Nephron progenitor cell (in vitro differentiated cells): ENCODE results near the gene TRAPPC4.
A peak's percentile ranks its signal among the peaks of the same experiment; 100 is the strongest.

Experiments
- DNase-seq: peaks from one replicate; pipeline ENCODE4 v3.0.0; 2021
- H3K27ac Mint-ChIP-seq: 2 replicates; pipeline ENCODE4 v1.8.0; 2021; ENCODE audit warnings: mild to moderate bottlenecking, moderate library complexity, mixed read lengths
- H3K27me3 Mint-ChIP-seq: 2 replicates; pipeline ENCODE4 v1.8.0; 2021; ENCODE audit warnings: mild to moderate bottlenecking, low read depth, mixed read lengths; ENCODE audit not compliant: poor library complexity
- H3K36me3 Mint-ChIP-seq: 2 replicates; pipeline ENCODE4 v1.8.0; 2021; ENCODE audit warnings: low read depth, mixed read lengths
- H3K4me1 Mint-ChIP-seq: 2 replicates; pipeline ENCODE4 v1.8.0; 2021; ENCODE audit warnings: mixed read lengths
- H3K4me3 Mint-ChIP-seq: 2 replicates; pipeline ENCODE4 v1.8.0; 2021; ENCODE audit warnings: mild to moderate bottlenecking, moderate library complexity, mixed read lengths
- H3K9me3 Mint-ChIP-seq: 2 replicates; pipeline ENCODE4 v1.8.0; 2021; ENCODE audit warnings: mild to moderate bottlenecking, moderate library complexity, mixed read lengths
- CTCF ChIP-seq: fragments of 200-600 bp; sonication (generic); IDR thresholded peaks from 2 replicates; pipeline ENCODE4 v1.5.0; 2021; ENCODE audit warnings: antibody characterized with exemption

Gene TRAPPC4

GRCh38 chr11:119019996-119020395 lies 1.4 kb downstream of the TRAPPC4 start:
- DNase-seq: no peak
- no peaks in the 10 kb centered on the region for H3K9me3 Mint-ChIP-seq
- H3K27me3 Mint-ChIP-seq: peaks cover 7% of the 10 kb centered on the region
- peaks cover 53% of the 10 kb centered on the region for H3K36me3 Mint-ChIP-seq
- H3K4me3 Mint-ChIP-seq: peak overlapping the region; percentile 100
- no peak for TF ChIP-seq CTCF
- peaks cover 63% of the 10 kb centered on the region for H3K4me1 Mint-ChIP-seq
- no peak overlapping the region for H3K27ac Mint-ChIP-seq

GRCh38 chr11:119021631-119022030 lies 3.1 kb downstream of the TRAPPC4 start:
- peaks cover 51% of the 10 kb centered on the region for H3K4me1 Mint-ChIP-seq
- no peak for TF ChIP-seq CTCF
- H3K36me3 Mint-ChIP-seq: peaks cover 46% of the 10 kb centered on the region
- H3K27me3 Mint-ChIP-seq: peaks cover 7% of the 10 kb centered on the region
- H3K27ac Mint-ChIP-seq: no peak overlapping the region
- no peaks in the 10 kb centered on the region for H3K9me3 Mint-ChIP-seq
- no peak for DNase-seq
- peak overlapping the region; percentile 50 for H3K4me3 Mint-ChIP-seq

- TF ChIP-seq CTCF: no peak
- Mint-ChIP-seq H3K9me3 (no peaks in the 10 kb centered on the region), H3K27ac (peak overlapping the region; percentile 34), H3K27me3 (peaks cover 7% of the 10 kb centered on the region), H3K4me1 (peaks cover 52% of the 10 kb centered on the region), H3K4me3 (no peak overlapping the region), H3K36me3 (peaks cover 50% of the 10 kb centered on the region)
- DNase-seq: no peak
These were observed 5.2 kb downstream of the TRAPPC4 start for GRCh38 chr11:119023741-119024140.

GRCh38 chr11:119024430-119025098 lies 6.0 kb downstream of the TRAPPC4 start:
- DNase-seq: no peak
- H3K27ac Mint-ChIP-seq: peak overlapping the region; percentile 98
- H3K36me3 Mint-ChIP-seq: peaks cover 50% of the 10 kb centered on the region
- H3K4me3 Mint-ChIP-seq: no peak overlapping the region
- peaks cover 54% of the 10 kb centered on the region for H3K4me1 Mint-ChIP-seq
- H3K9me3 Mint-ChIP-seq: no peaks in the 10 kb centered on the region
- no peak for TF ChIP-seq CTCF
- peaks cover 7% of the 10 kb centered on the region for H3K27me3 Mint-ChIP-seq

GRCh38 chr11:119025099-119025473 lies 6.5 kb downstream of the TRAPPC4 start:
- DNase-seq: no peak
- H3K9me3 Mint-ChIP-seq: no peaks in the 10 kb centered on the region
- peaks cover 47% of the 10 kb centered on the region for H3K36me3 Mint-ChIP-seq
- peaks cover 54% of the 10 kb centered on the region for H3K4me1 Mint-ChIP-seq
- no peak for TF ChIP-seq CTCF
- H3K27ac Mint-ChIP-seq: peak overlapping the region; percentile 50
- H3K4me3 Mint-ChIP-seq: no peak overlapping the region
- peaks cover 5% of the 10 kb centered on the region for H3K27me3 Mint-ChIP-seq

- no peak for DNase-seq
- no peak for TF ChIP-seq CTCF
- Mint-ChIP-seq H3K36me3 (peaks cover 45% of the 10 kb centered on the region), H3K4me1 (peaks cover 51% of the 10 kb centered on the region), H3K27ac (peak overlapping the region; percentile 50), H3K27me3 (peaks cover 4% of the 10 kb centered on the region), H3K9me3 (no peaks in the 10 kb centered on the region), H3K4me3 (no peak overlapping the region)
These were observed 7.0 kb downstream of the TRAPPC4 start for GRCh38 chr11:119025541-119025940.
